ENCODE data around the gene SLC38A3.
"Not testable (repeated sequence)": the region's sequence is repeated elsewhere in the genome, so short reads cannot be mapped to it uniquely, and the experiment has no call there.

SLC38A3 gene

GRCh38 chr3:50227390-50228183 is 22.5 kb downstream of the SLC38A3 start:
- in situ Hi-C loops (cut with MboI; ENCODE audit: low sequenced_read_pairs, unreplicated experiment): no loop called here
- peak; percentile 96 for DNase-seq (ENCODE audit: low spot score)
- peak; percentile 97 for TF ChIP-seq CTCF (IDR thresholded peaks at IDR 0.05; ENCODE audit: borderline replicate concordance, control extremely low read depth, extremely low read depth, insufficient read depth, missing control alignments)

GRCh38 chr3:50228184-50228763 is 23.2 kb downstream of the SLC38A3 start:
- DNase-seq (ENCODE audit: low spot score); in situ Hi-C loops (cut with MboI; ENCODE audit: low sequenced_read_pairs, unreplicated experiment): not testable (repeated sequence)

GRCh38 chr3:50229490-50229889 is 24.4 kb downstream of the SLC38A3 start:
- in situ Hi-C loops (cut with MboI; ENCODE audit: low sequenced_read_pairs, unreplicated experiment): no loop called here
- TF ChIP-seq CTCF (IDR thresholded peaks at IDR 0.05; ENCODE audit: borderline replicate concordance, control extremely low read depth, extremely low read depth, insufficient read depth, missing control alignments): no peak

GRCh38 chr3:50230104-50230793 is 25.2 kb downstream of the SLC38A3 start:
- DNase-seq (ENCODE audit: low spot score): no peak
- in situ Hi-C loops (cut with MboI; ENCODE audit: low sequenced_read_pairs, unreplicated experiment): no loop called here

More at GRCh38 chr3:50229490-50229889, 24.4 kb downstream of the SLC38A3 start:
- no peak for DNase-seq (ENCODE audit: low spot score)

DNA sequence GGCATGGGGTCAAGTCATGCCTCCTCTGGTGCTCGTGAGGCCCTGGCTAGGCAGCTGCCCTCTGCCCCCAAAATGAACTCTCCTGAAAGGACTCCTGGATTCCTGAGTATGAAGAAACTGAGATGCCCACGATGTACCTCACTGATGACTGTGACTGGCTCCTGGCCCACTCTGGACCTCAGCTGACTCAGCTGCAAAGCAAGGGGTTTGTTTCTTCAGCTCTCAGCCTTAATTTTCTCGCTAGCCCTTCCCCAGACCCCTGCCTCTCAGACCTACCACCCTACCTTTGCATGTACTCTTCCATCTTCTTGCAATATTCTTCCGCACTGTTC is 25.7 kb downstream of the SLC38A3 start:
- in situ Hi-C loops (cut with MboI; ENCODE audit: low sequenced_read_pairs, unreplicated experiment): no loop called here
- no peak for DNase-seq (ENCODE audit: low spot score)
- TF ChIP-seq CTCF (IDR thresholded peaks at IDR 0.05; ENCODE audit: borderline replicate concordance, control extremely low read depth, extremely low read depth, insufficient read depth, missing control alignments): no peak

More at GRCh38 chr3:50230104-50230793, 25.2 kb downstream of the SLC38A3 start:
- no peak for TF ChIP-seq CTCF (IDR thresholded peaks at IDR 0.05; ENCODE audit: borderline replicate concordance, control extremely low read depth, extremely low read depth, insufficient read depth, missing control alignments)

- DNase-seq (ENCODE audit: low spot score): no peak
- no peak for TF ChIP-seq CTCF (IDR thresholded peaks at IDR 0.05; ENCODE audit: borderline replicate concordance, control extremely low read depth, extremely low read depth, insufficient read depth, missing control alignments)
- in situ Hi-C loops (cut with MboI; ENCODE audit: low sequenced_read_pairs, unreplicated experiment): no loop called here
Measured at GRCh38 chr3:50231581-50231980, 26.5 kb downstream of the SLC38A3 start.

- in situ Hi-C loops (cut with MboI; ENCODE audit: low sequenced_read_pairs, unreplicated experiment): no loop called here
- TF ChIP-seq CTCF (IDR thresholded peaks at IDR 0.05; ENCODE audit: borderline replicate concordance, control extremely low read depth, extremely low read depth, insufficient read depth, missing control alignments): no peak
- DNase-seq (ENCODE audit: low spot score): no peak
Measured at GRCh38 chr3:50232303-50232702, 27.2 kb downstream of the SLC38A3 start.
